T47D (cell line): ENCODE measurements around the gene CNPY1.

Experiments
- DNase-seq, 2 experiments: peaks; one replicate each; pipeline versions ENCODE4 v3.0.0 to v3.0.0-alpha.2; 2011 to 2012; ENCODE audit warnings: low read depth in 1 of 2, low spot score in 1 of 2
- JUND ChIP-seq: IDR thresholded peaks from 2 replicates; pipeline ENCODE4 v1.6.1; 2012; ENCODE audit warnings: low read depth
- in situ Hi-C: cut with HindIII; loops from 2 replicates; pipeline ENCODE4 v1.10.0; 2016; ENCODE audit warnings: low sequenced_read_pairs, low pct_unique_long_range_greater_than_20kb

CNPY1 gene

DNA sequence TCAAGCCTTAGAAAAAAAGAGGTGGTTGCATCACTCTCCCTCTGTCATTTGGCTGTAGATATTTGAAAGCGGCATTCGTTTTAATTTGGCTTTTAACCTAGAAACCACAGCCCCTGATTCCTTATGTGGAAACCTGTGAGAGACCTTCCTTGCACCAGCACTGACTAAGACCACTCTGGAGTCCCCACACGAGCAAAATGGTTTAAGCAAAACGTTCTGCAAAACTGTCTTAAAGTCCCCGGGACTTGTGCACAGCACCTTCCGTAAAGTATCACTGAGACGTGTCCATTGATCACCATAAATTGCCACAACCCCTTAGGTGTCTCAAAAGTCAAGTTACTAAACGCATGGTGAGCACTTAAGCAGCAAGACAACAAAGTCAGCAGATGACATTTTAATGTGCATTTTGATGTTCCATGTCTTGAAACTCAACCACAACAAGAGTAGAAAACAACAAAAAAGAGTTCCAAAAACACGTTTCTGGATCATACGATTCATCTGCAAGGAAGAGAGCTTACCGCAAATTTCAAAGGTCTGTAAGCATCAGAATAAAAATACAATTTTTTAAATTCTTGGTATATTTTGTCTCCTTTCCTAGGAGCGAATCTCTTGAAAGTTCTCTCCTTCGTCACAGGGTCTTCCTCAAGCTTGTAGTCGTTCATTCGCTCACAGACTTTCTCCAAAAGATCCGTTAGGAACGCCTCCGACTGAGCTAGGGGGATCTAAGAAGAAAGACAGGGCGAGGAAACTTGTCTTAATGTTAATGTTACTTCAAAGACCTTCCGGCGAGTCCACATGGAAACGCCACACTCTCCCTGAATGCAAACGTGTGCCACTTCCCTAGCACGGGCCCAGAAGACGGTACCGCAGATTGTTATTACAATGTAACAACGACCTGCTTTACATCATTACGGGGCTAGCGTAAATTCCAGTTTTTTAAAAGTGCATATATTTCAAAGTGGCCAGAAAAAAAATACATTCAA, 37.7 kb downstream of the CNPY1 start:
- DNase-seq, result no peak
- in situ Hi-C loops, result no loop called here
- no peak for TF ChIP-seq JUND

DNA sequence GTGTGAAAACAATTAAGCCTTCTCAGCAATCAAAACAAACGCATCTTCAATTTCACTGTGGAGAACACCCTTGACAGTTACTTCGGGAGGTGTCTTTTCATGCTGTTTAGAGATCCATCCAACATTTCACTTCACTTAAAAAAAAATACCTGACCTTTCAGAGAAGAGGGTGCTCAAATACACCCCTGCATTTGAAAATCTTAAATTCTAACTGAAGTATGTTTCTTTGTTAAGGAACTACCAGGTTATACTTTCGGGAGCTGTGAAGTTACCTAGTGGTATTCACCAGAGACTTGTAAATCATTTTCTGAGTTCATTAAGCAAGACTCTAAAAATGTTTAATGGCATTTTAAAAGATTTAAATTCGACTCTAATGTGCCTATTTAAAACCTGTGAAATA, 38.8 kb downstream of the CNPY1 start:
- no peak for DNase-seq
- in situ Hi-C loops, result no loop called here
- no peak for TF ChIP-seq JUND

DNA sequence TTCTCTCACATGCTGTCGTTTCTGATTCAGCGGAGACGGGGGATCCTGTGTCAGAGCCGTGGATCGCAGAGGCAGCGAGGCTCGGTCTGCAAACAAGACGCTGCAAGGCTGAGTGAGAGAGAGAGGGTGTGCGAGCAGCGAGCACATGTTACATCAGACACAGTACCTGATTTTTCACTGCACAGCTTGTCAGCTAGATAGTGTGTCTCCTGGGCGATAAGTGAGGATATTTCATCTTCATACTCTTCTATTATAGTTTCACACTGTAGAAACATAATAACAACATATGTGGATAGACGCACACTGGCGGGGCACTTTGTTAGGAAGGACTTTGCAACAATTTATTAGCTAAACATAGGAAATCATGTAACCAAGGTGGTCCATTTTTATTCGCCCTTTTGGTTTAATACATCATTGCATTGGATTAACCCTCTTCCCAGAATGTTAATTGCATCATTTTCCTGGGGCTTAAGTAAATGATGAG, 39.5 kb downstream of the CNPY1 start:
- TF ChIP-seq JUND, result no peak
- in situ Hi-C loops, result no loop called here
- DNase-seq, result peak; percentile 15 to 37

DNA sequence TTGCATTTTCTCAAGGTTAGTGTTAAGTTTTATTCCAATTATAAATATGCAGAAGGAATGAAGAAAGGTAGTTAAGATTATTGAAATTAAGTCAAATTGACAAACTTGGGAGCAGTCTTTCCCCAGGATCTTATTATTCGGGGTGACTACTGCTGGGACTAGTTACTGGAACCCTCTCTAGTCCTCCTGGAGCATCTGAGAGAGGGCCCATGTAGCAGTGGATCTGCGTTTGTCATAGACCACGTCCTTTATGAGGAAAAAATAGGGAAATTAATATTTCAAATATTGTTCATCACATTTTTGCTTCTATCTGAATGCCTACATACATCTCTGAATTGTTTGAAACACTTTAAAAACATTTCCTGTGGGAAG, 41.0 kb downstream of the CNPY1 start:
- in situ Hi-C loops, result no loop called here
- no peak for TF ChIP-seq JUND
- no peak for DNase-seq

DNA sequence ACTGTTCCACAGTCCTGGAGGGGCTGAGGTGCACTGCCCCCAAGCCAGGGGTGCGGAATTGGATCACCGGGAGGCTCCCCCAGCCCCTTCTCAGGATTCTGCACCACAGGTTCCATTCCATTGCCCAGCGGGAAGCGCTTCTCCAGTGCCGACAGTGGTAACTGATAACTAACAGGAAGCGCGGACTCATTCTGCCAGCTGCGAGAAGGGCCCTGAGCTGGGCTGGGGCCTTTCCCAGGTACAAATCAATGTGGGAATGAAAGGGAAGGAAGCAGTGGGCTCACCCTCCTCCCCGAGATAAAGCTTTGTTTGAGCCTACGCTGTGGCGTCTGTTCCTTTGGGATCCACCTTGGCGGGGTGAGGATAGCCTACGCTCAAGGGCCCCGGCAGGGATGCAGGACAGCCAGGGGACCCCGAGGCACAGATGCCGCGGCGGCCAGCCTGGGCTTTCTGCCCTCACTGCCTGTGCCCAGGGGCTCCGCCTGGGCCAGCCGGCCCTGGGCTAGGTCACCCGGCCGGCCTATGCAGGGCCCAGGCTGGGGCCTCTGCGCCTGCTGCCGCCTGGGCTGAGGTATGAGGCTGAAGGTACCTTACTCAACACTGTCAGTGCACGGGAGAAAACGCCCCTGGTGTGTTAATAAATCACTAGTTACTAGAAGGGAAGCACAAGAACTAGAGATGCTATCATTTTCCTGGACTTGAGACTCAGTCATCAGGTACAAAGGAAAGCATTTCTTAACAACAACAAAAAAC, 49.0 kb downstream of the CNPY1 start:
- in situ Hi-C loops, result no loop called here
- DNase-seq, result no peak
- TF ChIP-seq JUND, result no peak

- in situ Hi-C loops, result no loop called here
- TF ChIP-seq JUND, result no peak
- no peak for DNase-seq
These were observed 49.9 kb downstream of the CNPY1 start for GRCh38 chr7:155496267-155497005.

GRCh38 chr7:155495440-155496248, 50.7 kb downstream of the CNPY1 start:
- in situ Hi-C loops, result no loop called here
- no peak for TF ChIP-seq JUND
- DNase-seq, result no peak

DNA sequence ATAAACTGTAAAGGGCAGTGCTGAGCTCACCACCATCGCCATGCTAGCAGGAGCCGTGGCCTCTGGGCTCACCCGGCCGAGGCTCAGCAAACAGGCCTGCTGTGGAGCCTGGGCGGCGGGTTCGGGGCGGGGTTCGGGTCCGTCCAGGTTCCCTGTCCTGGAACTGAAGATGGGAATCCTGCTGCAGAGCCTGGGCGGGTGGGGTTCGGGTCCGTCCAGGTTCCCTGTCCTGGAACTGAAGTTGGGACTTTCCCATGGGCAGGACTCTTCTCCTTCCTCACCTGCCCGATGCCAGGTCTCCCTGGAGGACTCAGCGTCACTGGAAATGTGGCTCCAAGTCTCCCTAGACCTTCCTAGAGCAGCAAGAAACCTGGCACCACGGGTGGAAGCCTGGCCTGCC, 51.8 kb downstream of the CNPY1 start:
- in situ Hi-C loops, result no loop called here
- no peak for TF ChIP-seq JUND
- DNase-seq, result no peak

DNA sequence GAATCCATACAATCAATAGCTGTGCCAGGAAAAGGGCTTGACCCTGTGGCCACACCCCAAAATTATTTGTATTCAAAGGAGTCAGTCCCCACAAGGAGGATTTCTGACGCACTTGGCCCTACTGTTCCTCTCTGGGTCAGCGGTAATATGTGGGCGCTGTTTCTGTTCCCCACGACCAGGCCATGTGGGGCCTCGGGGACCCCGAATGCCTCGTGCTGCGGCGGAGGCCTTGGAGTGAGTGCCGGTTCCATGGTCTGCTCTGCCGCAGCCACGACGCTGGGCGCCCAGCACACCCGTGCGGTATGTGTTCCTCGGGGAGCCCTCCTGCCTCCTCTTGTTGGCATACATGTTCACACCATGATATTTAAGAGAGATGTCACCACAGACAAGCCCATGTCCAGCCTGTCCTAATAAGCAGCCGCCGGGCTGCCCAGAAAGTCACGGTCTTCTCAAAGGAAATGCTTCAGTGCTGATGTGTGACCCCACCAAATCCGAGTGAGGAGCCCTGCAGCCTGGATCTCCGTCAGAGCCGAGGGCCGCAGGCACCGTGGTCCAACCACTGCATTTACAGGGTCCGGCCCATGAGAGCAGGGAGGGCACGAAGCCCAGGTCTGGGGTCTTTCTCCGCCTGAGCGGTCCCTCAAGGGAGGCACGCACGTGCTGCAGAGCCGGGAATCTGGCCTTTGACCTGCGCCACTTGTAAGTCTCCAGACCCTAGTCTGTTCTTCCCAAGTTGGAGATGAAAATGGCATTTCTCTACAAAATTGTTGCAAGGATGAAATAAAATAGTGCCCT, 52.4 kb downstream of the CNPY1 start:
- no peak for TF ChIP-seq JUND
- DNase-seq, result no peak
- in situ Hi-C loops, result no loop called here

GRCh38 chr7:155491812-155492211, 54.5 kb downstream of the CNPY1 start:
- in situ Hi-C loops, result no loop called here
- DNase-seq, result no peak
- no peak for TF ChIP-seq JUND
